Vagina (tissue), 2 donors: ENCODE results near the gene R3HDM4. TPM values are rescaled to one million over a fixed set of nuclear protein-coding genes. Genes with fewer than 3 reads are reported as not detected.

Experiments used
- DNase-seq, 2 donors: peaks; one replicate each; pipeline ENCODE4 v3.0.0-alpha.2; 2017; ENCODE audit errors: extremely low spot score in 2 of 2
- H3K27ac ChIP-seq: fragments of 200-600 bp; sonication (generic); one replicate; pipeline ENCODE4 v1.5.1; 2019
- H3K27me3 ChIP-seq: fragments of 200-600 bp; sonication (generic); one replicate; pipeline ENCODE4 v1.5.1; 2019
- H3K36me3 ChIP-seq, 2 donors: fragments of 200-600 bp; sonication (generic); one replicate each; pipeline ENCODE4 v1.5.1; 2017 to 2019
- H3K4me1 ChIP-seq: fragments of 200-600 bp; sonication (generic); one replicate; pipeline ENCODE4 v1.5.1; 2019
- H3K4me3 ChIP-seq, 2 donors: fragments of 200-600 bp; sonication (generic); 1 replicate in 1 of 2; 2 replicates in 1 of 2; pipeline ENCODE4 v1.5.1; 2016 to 2019
- H3K9me3 ChIP-seq: fragments of 200-600 bp; sonication (generic); one replicate; pipeline ENCODE4 v1.5.1; 2019
- POLR2A ChIP-seq, 2 donors: fragments of 450-650 bp; IDR thresholded peaks; one replicate each; pipeline ENCODE4 v1.6.1; 2017; ENCODE audit warnings: antibody characterized with exemption in 2 of 2, mild to moderate bottlenecking in 2 of 2, moderate library complexity in 2 of 2
- POLR2AphosphoS5 ChIP-seq, 2 donors: sonication (generic); formaldehyde crosslinking; IDR thresholded peaks; one replicate each; pipeline ENCODE4 v1.9.0; 2017; ENCODE audit warnings: antibody characterized with exemption in 2 of 2, mild to moderate bottlenecking in 2 of 2, low read depth in 1 of 2; ENCODE audit not compliant: insufficient read depth in 1 of 2
- intact Hi-C: fragments of 100-400 bp; cut with DNase I; formaldehyde crosslinking; loops from one replicate; pipeline ENCODE4 v1.15.1; 2023
- total RNA-seq: library from RNA; depleted of rRNA; stranded (reverse); fragments of >200 nt; gene quantifications from one replicate; pipeline ENCODE4 v1.2.3, GENCODE V29; 2016
- TF ChIP-seq, protein P1 (sequence below), 3 experiments: fragments of 450-650 bp in 2 of 3; fragments of 200-600 bp in 1 of 3; sonication (generic) in 1 of 3; IDR thresholded peaks; one replicate each; pipeline ENCODE4 v1.5.1; 2017 to 2019; ENCODE audit warnings: antibody characterized with exemption in 3 of 3, mild to moderate bottlenecking in 2 of 3, moderate library complexity in 2 of 3

Gene R3HDM4
- total RNA-seq, 1 donor from 2014 or later, result 41.3 TPM

- H3K27me3 ChIP-seq, result no peaks in the 10 kb centered on the region
- intact Hi-C loops, result no loop called here
- no peaks in the 10 kb centered on the region for H3K9me3 ChIP-seq
- H3K4me3 ChIP-seq, result no peak overlapping the region
- H3K4me1 ChIP-seq, result peaks cover 44% of the 10 kb centered on the region
- TF ChIP-seq POLR2AphosphoS5 (IDR thresholded peaks at IDR 0.05; ENCODE audit: insufficient read depth in 1 of 2, low read depth in 1 of 2) (no peak), POLR2A (IDR thresholded peaks at IDR 0.05) (no peak)
- TF ChIP-seq, protein P1, sequence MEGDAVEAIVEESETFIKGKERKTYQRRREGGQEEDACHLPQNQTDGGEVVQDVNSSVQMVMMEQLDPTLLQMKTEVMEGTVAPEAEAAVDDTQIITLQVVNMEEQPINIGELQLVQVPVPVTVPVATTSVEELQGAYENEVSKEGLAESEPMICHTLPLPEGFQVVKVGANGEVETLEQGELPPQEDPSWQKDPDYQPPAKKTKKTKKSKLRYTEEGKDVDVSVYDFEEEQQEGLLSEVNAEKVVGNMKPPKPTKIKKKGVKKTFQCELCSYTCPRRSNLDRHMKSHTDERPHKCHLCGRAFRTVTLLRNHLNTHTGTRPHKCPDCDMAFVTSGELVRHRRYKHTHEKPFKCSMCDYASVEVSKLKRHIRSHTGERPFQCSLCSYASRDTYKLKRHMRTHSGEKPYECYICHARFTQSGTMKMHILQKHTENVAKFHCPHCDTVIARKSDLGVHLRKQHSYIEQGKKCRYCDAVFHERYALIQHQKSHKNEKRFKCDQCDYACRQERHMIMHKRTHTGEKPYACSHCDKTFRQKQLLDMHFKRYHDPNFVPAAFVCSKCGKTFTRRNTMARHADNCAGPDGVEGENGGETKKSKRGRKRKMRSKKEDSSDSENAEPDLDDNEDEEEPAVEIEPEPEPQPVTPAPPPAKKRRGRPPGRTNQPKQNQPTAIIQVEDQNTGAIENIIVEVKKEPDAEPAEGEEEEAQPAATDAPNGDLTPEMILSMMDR (IDR thresholded peaks at IDR 0.05), result no peak
- peak overlapping the region; percentile 81 for H3K27ac ChIP-seq
- DNase-seq, result no peak
- H3K36me3 ChIP-seq, result peaks cover 0 to 42% of the 10 kb centered on the region in 2 donors
Measured at GRCh38 chr19:872266-872951, 40.6 kb downstream of the R3HDM4 start.

DNA sequence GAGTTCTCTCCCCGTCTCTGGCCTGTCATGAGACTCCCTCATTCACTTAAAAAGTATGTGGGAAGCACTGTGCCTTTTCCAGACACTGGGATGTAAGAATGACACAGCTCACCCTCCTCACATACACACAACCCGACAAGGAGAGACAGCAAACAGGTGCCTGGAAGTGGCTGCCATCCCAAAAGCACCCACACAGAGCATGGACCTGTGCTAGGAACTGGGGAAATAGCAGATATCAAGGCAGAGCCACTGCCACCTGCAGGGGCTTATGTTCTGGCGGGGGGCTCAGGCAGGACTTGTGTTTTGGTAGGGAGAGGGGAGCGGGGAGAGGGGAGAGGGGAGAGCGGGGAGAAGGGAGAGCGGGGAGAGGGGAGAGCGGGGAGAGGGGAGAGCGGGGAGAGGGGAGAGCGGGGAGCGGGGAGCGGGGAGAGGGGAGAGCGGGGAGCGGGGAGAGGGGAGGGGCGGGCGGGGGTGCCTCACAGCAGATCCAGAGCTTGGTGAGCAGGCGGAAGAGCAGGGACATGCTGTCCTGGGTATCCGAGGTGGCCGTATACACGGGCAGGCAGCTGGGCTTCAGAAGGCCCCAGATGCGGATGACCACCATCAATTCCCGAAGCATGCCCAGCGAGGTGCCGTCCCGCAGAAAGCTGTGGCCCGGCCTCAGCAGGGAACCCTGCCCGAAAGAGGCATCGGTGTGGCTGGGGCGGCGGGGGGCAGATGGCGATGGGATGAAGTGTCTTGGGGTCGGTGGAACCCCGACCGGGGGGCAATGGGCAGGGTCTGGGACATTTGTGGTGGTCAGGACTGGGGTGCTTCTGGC, 41.4 kb downstream of the R3HDM4 start:
- no peak for DNase-seq
- no peaks in the 10 kb centered on the region for H3K27me3 ChIP-seq
- no peaks in the 10 kb centered on the region for H3K9me3 ChIP-seq
- no peak overlapping the region for H3K4me3 ChIP-seq
- intact Hi-C loops, result no loop called here
- H3K4me1 ChIP-seq, result peaks cover 46% of the 10 kb centered on the region
- H3K27ac ChIP-seq, result peak overlapping the region; percentile 87
- TF ChIP-seq POLR2A (IDR thresholded peaks at IDR 0.05), result no peak
- no peak for TF ChIP-seq POLR2AphosphoS5 (IDR thresholded peaks at IDR 0.05; ENCODE audit: insufficient read depth in 1 of 2, low read depth in 1 of 2)
- TF ChIP-seq, protein P1 (IDR thresholded peaks at IDR 0.05), result no peak
- peaks cover 0 to 35% of the 10 kb centered on the region in 2 donors for H3K36me3 ChIP-seq

GRCh38 chr19:870963-871401, 42.0 kb downstream of the R3HDM4 start:
- H3K27ac ChIP-seq, result peak overlapping the region; percentile 87
- no peaks in the 10 kb centered on the region for H3K9me3 ChIP-seq
- H3K36me3 ChIP-seq, result peaks cover 0 to 32% of the 10 kb centered on the region in 2 donors
- intact Hi-C loops, result no loop called here
- H3K27me3 ChIP-seq, result no peaks in the 10 kb centered on the region
- peak in 1 of 2 donors; percentile 44 for TF ChIP-seq POLR2AphosphoS5 (IDR thresholded peaks at IDR 0.05; ENCODE audit: insufficient read depth in 1 of 2, low read depth in 1 of 2)
- TF ChIP-seq, protein P1 (IDR thresholded peaks at IDR 0.05), result no peak
- peaks cover 46% of the 10 kb centered on the region for H3K4me1 ChIP-seq
- DNase-seq, result no peak
- no peak overlapping the region for H3K4me3 ChIP-seq

GRCh38 chr19:870314-870713, 42.7 kb downstream of the R3HDM4 start:
- Histone ChIP-seq H3K4me1 (peaks cover 46% of the 10 kb centered on the region), H3K4me3 (no peak overlapping the region), H3K27me3 (no peaks in the 10 kb centered on the region), H3K9me3 (no peaks in the 10 kb centered on the region), H3K36me3 (peaks cover 0 to 26% of the 10 kb centered on the region in 2 donors), H3K27ac (peak overlapping the region; percentile 87)
- no peak for TF ChIP-seq POLR2A (IDR thresholded peaks at IDR 0.05)
- TF ChIP-seq, protein P1 (IDR thresholded peaks at IDR 0.05), result no peak
- no peak for TF ChIP-seq POLR2AphosphoS5 (IDR thresholded peaks at IDR 0.05; ENCODE audit: insufficient read depth in 1 of 2, low read depth in 1 of 2)
- no peak for DNase-seq
- intact Hi-C loops, result no loop called here
